GM12878 (cell line): Measurements from ENCODE around the gene ARHGAP9.

Experiments
- BHLHE40 ChIP-seq, 2 experiments: fragments of 450-650 bp in 1 of 2; IDR thresholded peaks; 2 replicates each; pipeline ENCODE4 v1.6.1; 2011 to 2017; ENCODE audit warnings: low read depth in 2 of 2, borderline replicate concordance in 1 of 2, improper control_type of control experiment in 1 of 2, low read length in 1 of 2, mild to moderate bottlenecking in 1 of 2
- BRCA1 ChIP-seq: IDR thresholded peaks from 2 replicates; pipeline ENCODE4 v1.6.1; 2011; ENCODE audit warnings: low read depth, low read length, improper control_type of control experiment
- CTCF ChIP-seq, 3 experiments: IDR thresholded peaks in 2 of 3; conservative IDR thresholded peaks in 1 of 3; 2 replicates each; pipeline ENCODE4 v1.5.1; 2011; ENCODE audit warnings: low read depth in 3 of 3, low read length in 3 of 3, mild to moderate bottlenecking in 3 of 3, control low read depth in 2 of 3, moderate library complexity in 2 of 3, inconsistent platforms in 1 of 3, mixed read lengths in 1 of 3; ENCODE audit not compliant: control insufficient read depth in 2 of 3, insufficient read depth in 1 of 3; ENCODE audit errors: extremely low read depth in 1 of 3
- EGR1 ChIP-seq, 2 experiments: IDR thresholded peaks; 1 replicate in 1 of 2; 2 replicates in 1 of 2; pipeline ENCODE4 v1.6.1; 2011 to 2012; ENCODE audit warnings: low read depth in 2 of 2, low read length in 2 of 2, borderline replicate concordance in 1 of 2, mild to moderate bottlenecking in 1 of 2, moderate library complexity in 1 of 2
- GABPA ChIP-seq: IDR thresholded peaks from 2 replicates; pipeline ENCODE4 v1.6.1; 2014; ENCODE audit warnings: antibody characterized with exemption, low read depth, mild to moderate bottlenecking, inconsistent platforms
- NRF1 ChIP-seq: conservative IDR thresholded peaks from 2 replicates; pipeline ENCODE4 v1.6.1; 2011; ENCODE audit warnings: mild to moderate bottlenecking, low read depth, low read length, improper control_type of control experiment
- SMC3 ChIP-seq: IDR thresholded peaks from 2 replicates; pipeline ENCODE4 v1.6.1; 2011; ENCODE audit warnings: low read length, improper control_type of control experiment, borderline replicate concordance

- TF ChIP-seq SMC3 (no peak), CTCF (IDR thresholded peaks at IDR 0.05 in 2 of 3, conservative IDR thresholded peaks at IDR 0.05 in 1 of 3; ENCODE audit: control insufficient read depth in 2 of 3, extremely low read depth in 1 of 3, insufficient read depth in 1 of 3, low read depth in 3 of 3, low read length in 3 of 3) (no peak), EGR1 (IDR thresholded peaks at IDR 0.05; ENCODE audit: borderline replicate concordance in 1 of 2, low read depth in 2 of 2, low read length in 2 of 2) (no peak), NRF1 (no peak), GABPA (no peak), BHLHE40 (IDR thresholded peaks at IDR 0.05; ENCODE audit: borderline replicate concordance in 1 of 2, low read depth in 2 of 2, low read length in 1 of 2) (no peak), BRCA1 (no peak)
Measured at GRCh38 chr12:57470286-57470969, 9.2 kb downstream of the ARHGAP9 start.
